Endodermal cell (in vitro differentiated cells): ENCODE results near the gene IL1RAP. TPM values are rescaled to one million over a fixed set of nuclear protein-coding genes. Genes with fewer than 3 reads are reported as not detected.

Experiments used
- DNase-seq: peaks from one replicate; pipeline ENCODE4 v3.0.0-alpha.2; 2017
- H3K27ac ChIP-seq: 2 replicates; pipeline ENCODE4 v1.5.1; 2013; ENCODE audit warnings: mild to moderate bottlenecking, low read depth, low read length, moderate library complexity
- H3K27me3 ChIP-seq: 2 replicates; pipeline ENCODE4 v1.6.1; 2013; ENCODE audit warnings: mild to moderate bottlenecking, low read length, moderate library complexity; ENCODE audit not compliant: insufficient read depth, control insufficient read depth, poor library complexity, severe bottlenecking
- H3K36me3 ChIP-seq: 2 replicates; pipeline ENCODE4 v1.7.0; 2013; ENCODE audit warnings: mild to moderate bottlenecking, low read length, moderate library complexity; ENCODE audit not compliant: control insufficient read depth, insufficient read depth
- H3K4me1 ChIP-seq: one replicate; pipeline ENCODE4 v1.7.0; 2013; ENCODE audit warnings: low read length; ENCODE audit not compliant: control insufficient read depth, insufficient read depth
- H3K4me3 ChIP-seq: 2 replicates; pipeline ENCODE4 v1.5.1; 2013; ENCODE audit warnings: mild to moderate bottlenecking, low read length, moderate library complexity
- H3K9ac ChIP-seq: 2 replicates; pipeline ENCODE4 v1.6.1; 2013; ENCODE audit warnings: mild to moderate bottlenecking, low read length, moderate library complexity; ENCODE audit not compliant: poor library complexity, severe bottlenecking; ENCODE audit errors: extremely low read depth
- H3K9me3 ChIP-seq: 2 replicates; pipeline ENCODE4 v1.6.1; 2013; ENCODE audit warnings: mild to moderate bottlenecking, low read length, moderate library complexity; ENCODE audit not compliant: control insufficient read depth
- H3K27ac Mint-ChIP-seq: 2 replicates; pipeline ENCODE4 v1.8.0; 2020; ENCODE audit warnings: mixed read lengths
- H3K27me3 Mint-ChIP-seq: 2 replicates; pipeline ENCODE4 v1.8.0; 2021; ENCODE audit warnings: mild to moderate bottlenecking, mixed read lengths; ENCODE audit not compliant: insufficient read depth
- H3K36me3 Mint-ChIP-seq: 2 replicates; pipeline ENCODE4 v1.8.0; 2020; ENCODE audit warnings: low read depth, mixed read lengths
- H3K4me1 Mint-ChIP-seq: 2 replicates; pipeline ENCODE4 v1.8.0; 2020; ENCODE audit warnings: mixed read lengths
- H3K4me3 Mint-ChIP-seq: 2 replicates; pipeline ENCODE4 v1.8.0; 2020; ENCODE audit warnings: mild to moderate bottlenecking, moderate library complexity, mixed read lengths
- H3K9me3 Mint-ChIP-seq: 2 replicates; pipeline ENCODE4 v1.8.0; 2020; ENCODE audit warnings: mild to moderate bottlenecking, mixed read lengths
- WGBS, 2 experiments: methylation state at CpG; one replicate each; pipeline versions ENCODE4 v1.1.5 to v1.1.7; 2013; ENCODE audit warnings: missing lambda C conversion rate in 2 of 2, mixed read lengths in 1 of 2; ENCODE audit not compliant: insufficient coverage in 1 of 2, insufficient read length in 1 of 2; 5-methylcytosine and 5-hydroxymethylcytosine counted together
- total RNA-seq, 2 donors: library from RNA; stranded (reverse); fragmentation: NEBNext Ultra II Directional in 1 of 2; extraction: Animal tissue kit (Norgen Biotek cat#: 25700) in 1 of 2; gene quantifications; 2 replicates in 1 of 2; 3 replicates in 1 of 2; pipeline ENCODE4 v1.2.1, GENCODE V29; 2021
- TF ChIP-seq, protein P1 (sequence below): fragments of 200-600 bp; sonication (generic); conservative IDR thresholded peaks from 2 replicates; pipeline ENCODE4 v1.5.0; 2021; ENCODE audit warnings: antibody characterized with exemption, mild to moderate bottlenecking

The IL1RAP gene
- total RNA-seq, 2 donors from 2014 or later: 2.6 to 6.0 TPM

DNA sequence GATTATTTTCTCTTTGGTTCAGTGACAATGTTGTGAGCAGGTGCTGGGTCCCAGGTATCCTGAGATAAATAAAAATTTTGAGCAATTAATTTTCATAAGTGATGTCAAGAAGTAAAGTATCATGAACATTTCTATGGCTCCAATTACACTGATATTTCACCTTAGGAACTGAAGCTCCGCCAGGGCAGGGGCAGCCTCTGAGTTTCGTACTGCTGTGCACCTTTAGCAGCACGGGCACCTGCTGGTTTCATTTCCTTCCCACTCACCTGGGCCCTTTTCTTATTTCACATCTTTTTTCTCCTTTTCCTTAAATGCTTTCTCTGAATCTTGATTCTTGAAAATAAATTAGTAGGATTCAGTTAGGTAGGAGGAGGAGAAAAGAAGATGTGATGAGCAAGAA lies 1.2 kb upstream of the IL1RAP start:
- no peak for DNase-seq
- Histone ChIP-seq H3K9ac (no peak overlapping the region), H3K27me3 (peaks cover 68% of the 10 kb centered on the region), H3K4me3 (no peak overlapping the region), H3K27ac (no peak overlapping the region), H3K9me3 (no peaks in the 10 kb centered on the region), H3K36me3 (no peaks in the 10 kb centered on the region), H3K4me1 (no peaks in the 10 kb centered on the region)
- Mint-ChIP-seq H3K4me1 (peaks cover 18% of the 10 kb centered on the region), H3K4me3 (peak overlapping the region; percentile 75), H3K9me3 (no peaks in the 10 kb centered on the region), H3K27me3 (peaks cover 44% of the 10 kb centered on the region), H3K27ac (no peak overlapping the region), H3K36me3 (no peaks in the 10 kb centered on the region)
- TF ChIP-seq, protein P1, sequence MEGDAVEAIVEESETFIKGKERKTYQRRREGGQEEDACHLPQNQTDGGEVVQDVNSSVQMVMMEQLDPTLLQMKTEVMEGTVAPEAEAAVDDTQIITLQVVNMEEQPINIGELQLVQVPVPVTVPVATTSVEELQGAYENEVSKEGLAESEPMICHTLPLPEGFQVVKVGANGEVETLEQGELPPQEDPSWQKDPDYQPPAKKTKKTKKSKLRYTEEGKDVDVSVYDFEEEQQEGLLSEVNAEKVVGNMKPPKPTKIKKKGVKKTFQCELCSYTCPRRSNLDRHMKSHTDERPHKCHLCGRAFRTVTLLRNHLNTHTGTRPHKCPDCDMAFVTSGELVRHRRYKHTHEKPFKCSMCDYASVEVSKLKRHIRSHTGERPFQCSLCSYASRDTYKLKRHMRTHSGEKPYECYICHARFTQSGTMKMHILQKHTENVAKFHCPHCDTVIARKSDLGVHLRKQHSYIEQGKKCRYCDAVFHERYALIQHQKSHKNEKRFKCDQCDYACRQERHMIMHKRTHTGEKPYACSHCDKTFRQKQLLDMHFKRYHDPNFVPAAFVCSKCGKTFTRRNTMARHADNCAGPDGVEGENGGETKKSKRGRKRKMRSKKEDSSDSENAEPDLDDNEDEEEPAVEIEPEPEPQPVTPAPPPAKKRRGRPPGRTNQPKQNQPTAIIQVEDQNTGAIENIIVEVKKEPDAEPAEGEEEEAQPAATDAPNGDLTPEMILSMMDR: no peak
- 91 to 96% methylated on average over 3 of the region's 3 CpGs for WGBS, 2 experiments

DNA sequence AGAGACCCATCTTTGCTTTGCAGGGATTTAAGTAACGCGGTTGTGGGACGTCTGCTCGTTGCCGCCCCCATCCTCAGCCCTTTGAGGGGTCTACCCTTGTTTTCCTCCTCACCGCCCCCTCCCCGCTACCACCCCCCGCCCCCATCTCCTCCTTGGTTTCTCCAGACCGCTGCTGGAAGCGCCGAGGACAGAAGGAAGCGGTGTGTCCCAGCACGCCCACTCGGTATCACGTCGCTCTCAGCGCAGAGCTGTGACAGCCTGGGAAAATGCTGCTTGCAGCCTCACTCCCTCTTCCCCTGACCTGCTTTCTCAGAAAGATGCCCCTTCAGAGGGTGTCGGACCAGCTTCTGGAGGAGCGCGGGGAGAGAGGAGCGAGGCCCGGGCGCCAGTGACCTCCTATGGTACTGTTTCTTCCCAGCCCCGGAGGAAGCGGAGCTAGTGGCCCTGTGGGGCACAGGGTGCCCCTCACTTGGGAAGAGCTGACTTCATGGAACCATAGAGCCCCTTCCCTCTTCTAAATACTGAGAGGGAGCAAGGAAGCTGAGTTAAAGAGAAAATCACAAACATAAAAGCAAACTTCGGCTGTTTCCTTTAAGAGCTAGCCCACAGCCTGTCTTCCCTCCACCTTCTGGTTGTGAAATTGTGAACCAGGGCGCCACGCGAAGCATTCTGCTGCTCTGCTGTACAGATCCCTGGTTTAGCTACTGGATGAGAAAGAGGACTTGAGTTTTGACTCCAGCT lies 698 bp downstream of the IL1RAP start:
- peaks cover 2% of the 10 kb centered on the region for H3K9me3 Mint-ChIP-seq
- 9 to 29% methylated on average over 6 to 29 of the region's 29 CpGs for WGBS, 2 experiments
- Histone ChIP-seq H3K9ac (peak overlapping the region; percentile 36), H3K27ac (no peak overlapping the region), H3K4me1 (no peaks in the 10 kb centered on the region), H3K36me3 (no peaks in the 10 kb centered on the region), H3K27me3 (peaks cover 68% of the 10 kb centered on the region), H3K9me3 (no peaks in the 10 kb centered on the region), H3K4me3 (peak overlapping the region; percentile 90)
- TF ChIP-seq, protein P1: no peak
- peak overlapping the region; percentile 75 for H3K4me3 Mint-ChIP-seq
- DNase-seq: peak; percentile 74
- H3K4me1 Mint-ChIP-seq: peaks cover 3% of the 10 kb centered on the region
- H3K36me3 Mint-ChIP-seq: no peaks in the 10 kb centered on the region
- no peak overlapping the region for H3K27ac Mint-ChIP-seq
- H3K27me3 Mint-ChIP-seq: peaks cover 44% of the 10 kb centered on the region

DNA sequence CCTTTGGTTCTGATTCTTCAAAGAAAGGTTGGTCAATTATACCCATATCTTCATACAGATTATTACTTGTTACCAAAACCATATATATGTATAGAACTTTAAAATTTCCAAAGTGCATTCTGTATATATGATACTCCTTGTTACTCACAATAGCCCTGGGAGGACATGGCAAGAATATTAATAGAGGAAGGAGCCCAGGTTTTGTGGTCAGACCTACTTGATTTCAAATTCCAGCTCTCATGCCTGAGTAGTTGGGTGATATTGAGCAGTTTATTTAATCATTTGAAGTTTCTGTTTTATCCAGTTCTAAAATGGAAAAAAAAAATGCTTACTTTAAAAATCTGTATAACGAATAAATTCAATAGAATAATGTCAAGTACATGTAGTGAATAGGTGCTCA lies 2.5 kb downstream of the IL1RAP start:
- H3K9me3 ChIP-seq: no peaks in the 10 kb centered on the region
- DNase-seq: no peak
- no peak overlapping the region for H3K27ac ChIP-seq
- Mint-ChIP-seq H3K4me3 (no peak overlapping the region), H3K27me3 (peaks cover 41% of the 10 kb centered on the region), H3K36me3 (no peaks in the 10 kb centered on the region), H3K4me1 (peaks cover 3% of the 10 kb centered on the region), H3K9me3 (peaks cover 2% of the 10 kb centered on the region), H3K27ac (no peak overlapping the region)
- H3K36me3 ChIP-seq: no peaks in the 10 kb centered on the region
- no peaks in the 10 kb centered on the region for H3K4me1 ChIP-seq
- no CpG with 5 or more reads among the region's 1 CpG for WGBS, 2 experiments
- peaks cover 55% of the 10 kb centered on the region for H3K27me3 ChIP-seq
- TF ChIP-seq, protein P1: no peak
- no peak overlapping the region for H3K4me3 ChIP-seq
- H3K9ac ChIP-seq: no peak overlapping the region
